Heart right ventricle (tissue), 16 donors: Measurements from ENCODE around the gene REX1BD. TPM values are rescaled to one million over a fixed set of nuclear protein-coding genes. Genes with fewer than 3 reads are reported as not detected.

Experiments used
- ATAC-seq, 8 donors: fragments of 200-7000 bp; cut with Tn5 transposase; one replicate each; pipeline ENCODE4 v1.9.1; 2020; ENCODE audit warnings: mild to moderate bottlenecking in 8 of 8, moderate library complexity in 8 of 8, moderate number of reproducible peaks in 1 of 8
- DNase-seq, 2 donors: peaks; one replicate each; pipeline ENCODE4 v3.0.0-alpha.2; 2020
- H3K27ac ChIP-seq, 10 donors: fragments of 200-600 bp; sonication (generic) in 2 of 10; one replicate each; pipeline versions ENCODE4 v1.5.0 to v1.8.0; 2020 to 2022; ENCODE audit warnings: mild to moderate bottlenecking in 3 of 10
- H3K27me3 ChIP-seq, 7 donors: fragments of 200-600 bp; one replicate each; pipeline ENCODE4 v1.8.0; 2021 to 2022; ENCODE audit warnings: mild to moderate bottlenecking in 2 of 7
- H3K36me3 ChIP-seq, 9 donors: fragments of 200-600 bp; sonication (generic) in 1 of 9; one replicate each; pipeline versions ENCODE4 v1.5.0 to v1.8.0; 2020 to 2022; ENCODE audit warnings: mild to moderate bottlenecking in 2 of 9
- H3K4me1 ChIP-seq, 9 donors: fragments of 200-600 bp; sonication (generic) in 1 of 9; one replicate each; pipeline versions ENCODE4 v1.5.0 to v1.8.0; 2020 to 2022; ENCODE audit warnings: mild to moderate bottlenecking in 4 of 9
- H3K4me3 ChIP-seq, 10 donors: fragments of 200-600 bp; sonication (generic) in 2 of 10; one replicate each; pipeline versions ENCODE4 v1.5.0 to v1.8.0; 2020 to 2022; ENCODE audit warnings: mild to moderate bottlenecking in 7 of 10, moderate library complexity in 2 of 10
- H3K9me3 ChIP-seq, 11 donors: fragments of 200-600 bp in 10 of 11; sonication (generic) in 2 of 11; one replicate each; pipeline versions ENCODE4 v1.5.0 to v1.8.0; 2013 to 2022; ENCODE audit warnings: mild to moderate bottlenecking in 2 of 11, control low read depth in 1 of 11, moderate library complexity in 1 of 11
- CTCF ChIP-seq, 9 donors: fragments of 200-600 bp; sonication (generic) in 2 of 9; IDR thresholded peaks; one replicate each; pipeline versions ENCODE4 v1.5.0 to v1.8.0; 2021 to 2022; ENCODE audit warnings: antibody characterized with exemption in 9 of 9, mild to moderate bottlenecking in 5 of 9, moderate library complexity in 1 of 9
- WGBS, 2 donors: extraction: QIAGEN DNeasy Blood & Tissue Kit; methylation state at CpG; one replicate each; pipeline ENCODE4 v1.1.7; 2013; ENCODE audit warnings: inconsistent platforms in 1 of 2; 5-methylcytosine and 5-hydroxymethylcytosine counted together
- intact Hi-C, 10 donors: fragments of 100-400 bp; cut with DNase I; formaldehyde crosslinking; loops; one replicate each; pipeline versions ENCODE4 v1.11.1 to v1.14.2; 2022
- polyA plus RNA-seq, 2 donors: library from polyadenylated mRNA; stranded (reverse); fragments of 200-250 nt; gene quantifications; one replicate each; pipeline ENCODE4 v1.2.3, GENCODE V29; 2013
- total RNA-seq, 10 donors: library from RNA; stranded (reverse); fragmentation: NEBNext Ultra II Directional in 3 of 10; extraction: Animal tissue kit (Norgen Biotek cat#: 25700) in 3 of 10; gene quantifications; one replicate each; pipeline versions ENCODE4 v1.2.1 to v1.2.4, GENCODE V29; 2021 to 2023
- donor health status: Arrhythmogenic right ventricular cardiomyopathy.
- donor health status: ischemic (EF 13 %, LVEDD 7.1; RV severe dilation, severe dysfunction).
- donor health status: healthy with polysubstance abuse.
- donor health status: DM: no; HTN: yes; CAD: no.
- donor health status: DM: no; HTN: no; CAD: no.
- donor health status: ischemic (EF 25% LVEDD 6.9; RV normal size, moderate dysfunction).
- donor health status: ischemic (EF 25% LVEDD 5.7; RV mildly dilated, moderate dysfunction).
- donor health status: healthy.
- donor health status: DM: yes; HTN: yes; CAD: no.
- donor health status: Ischemic cardiomyopathy.
- donor health status: ischemic (EF 35%, LVEDD 5.7; RV mildly dilated, moderate dysfunction).
- donor health status: nonischemic (EF 11% LVEDD 7.7; RV severe dilation, severe dysfunction).
- donor health status: DM: yes; HTN: yes; CAD: no.
- donor health status: PGD.
- donor health status: ischemic (EF 29% LVEDD 5.4; RV normal size, mild dysfunction).
- donor health status: nonischemic (EF 23%, LVEDD 6.1; RV moderate dilation, normal function).

REX1BD gene
- total and polyA plus RNA-seq, 12 donors, result 58.5 to 107 (median 68.7) TPM

DNA sequence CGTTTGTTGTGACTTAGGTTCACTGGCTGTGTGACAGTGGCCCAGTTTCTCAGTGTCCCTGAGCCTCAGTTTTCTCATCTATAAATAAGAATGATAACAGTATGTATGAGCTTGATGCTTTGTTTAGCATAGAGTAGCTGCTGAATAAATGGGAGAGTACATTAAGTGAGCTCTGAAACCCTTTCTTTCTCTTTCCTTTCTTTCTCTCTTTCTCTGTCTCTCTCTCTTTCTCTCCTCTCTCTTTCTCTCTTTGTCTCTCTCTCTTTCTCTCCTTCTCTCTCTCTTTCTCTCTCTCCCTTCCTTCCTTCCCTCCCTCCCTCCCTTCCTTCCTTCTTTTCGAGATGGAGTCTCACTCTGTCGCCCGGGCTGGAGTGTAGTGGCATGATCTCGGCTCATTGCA lies 28.9 kb upstream of the REX1BD start:
- Histone ChIP-seq H3K9me3 (no peaks in the 10 kb centered on the region), H3K4me1 (peaks cover 4 to 46% (median 28%) of the 10 kb centered on the region in 9 donors), H3K27me3 (no peaks in the 10 kb centered on the region), H3K27ac (peak overlapping the region in 2 of 10 donors; percentile 31 to 56), H3K36me3 (peaks cover 0 to 39% (median 10%) of the 10 kb centered on the region in 9 donors), H3K4me3 (no peak overlapping the region)
- no peak for ATAC-seq
- 57 to 62% methylated on average over 5 of the region's 5 CpGs for WGBS, 2 donors
- TF ChIP-seq CTCF (IDR thresholded peaks at IDR 0.05), result no peak
- no peak for DNase-seq
- intact Hi-C loops, result loop anchor here in 5 of 10 donors (5.0 to 10.0 kb wide), 5 partner anchors 37 to 115 kb away; partner anchors contain the start of gene ELL (in 3 of the 5)

DNA sequence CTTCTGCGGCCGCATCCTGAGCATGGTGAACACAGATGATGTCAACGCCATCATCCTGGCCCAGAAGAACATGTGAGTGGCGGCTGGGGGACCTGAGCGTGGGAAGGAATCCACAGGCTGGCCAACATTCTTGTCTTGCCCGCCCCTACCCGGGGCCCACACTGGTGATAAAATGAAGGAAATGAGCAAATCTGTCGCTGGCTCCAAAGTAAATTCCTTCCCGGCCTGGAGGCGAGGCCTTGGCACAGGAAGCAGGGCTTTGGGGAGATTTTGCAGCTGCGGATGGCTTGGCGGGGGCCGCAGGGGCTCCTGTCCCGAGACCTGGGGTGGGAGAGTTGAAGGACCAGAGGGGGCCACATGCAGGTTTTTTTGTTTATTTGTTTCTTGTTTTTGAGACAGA lies 26.5 kb upstream of the REX1BD start:
- peaks cover 0 to 63% (median 34%) of the 10 kb centered on the region in 9 donors for H3K36me3 ChIP-seq
- no peak overlapping the region for H3K4me3 ChIP-seq
- ATAC-seq, result peak in 7 of 8 donors; percentile 3 to 56 (median 44)

DNA sequence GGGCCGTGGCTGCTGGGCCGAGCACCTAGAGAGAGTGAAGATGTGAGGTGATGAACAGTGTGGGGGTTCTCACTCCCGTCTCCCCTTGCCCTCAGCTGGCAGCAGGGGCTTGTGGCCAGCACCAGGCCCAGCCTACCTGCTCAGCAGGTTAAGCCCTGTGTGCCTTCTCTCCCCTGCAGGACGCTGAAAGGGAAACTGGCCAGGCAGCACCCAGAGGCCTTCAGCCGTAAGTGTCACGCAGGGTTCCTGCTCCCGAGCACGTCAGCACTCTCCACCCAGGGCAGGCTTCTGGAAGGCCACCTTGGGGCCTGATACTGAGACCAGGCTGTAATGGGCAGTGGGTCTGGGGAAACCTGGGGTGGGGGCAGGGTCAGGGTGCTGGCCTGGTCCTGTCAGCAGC lies 21.6 kb upstream of the REX1BD start:
- DNase-seq (no peak), ATAC-seq (no peak)
- Histone ChIP-seq H3K27ac (no peak overlapping the region), H3K27me3 (no peaks in the 10 kb centered on the region), H3K4me3 (no peak overlapping the region), H3K4me1 (peaks cover 0 to 15% (median 8%) of the 10 kb centered on the region in 9 donors), H3K9me3 (no peaks in the 10 kb centered on the region), H3K36me3 (peaks cover 0 to 80% (median 47%) of the 10 kb centered on the region in 9 donors)
- TF ChIP-seq CTCF (IDR thresholded peaks at IDR 0.05), result no peak
- 95 to 97% methylated on average over 8 of the region's 8 CpGs for WGBS, 2 donors
- intact Hi-C loops, result loop anchor here in 2 of 10 donors (10.0 kb wide), 2 partner anchors 102 to 122 kb away; no protein-coding TSS in a partner anchor

More for the DNA sequence above, 26.5 kb upstream of the REX1BD start:
- Histone ChIP-seq H3K27ac (peak overlapping the region in 9 of 10 donors; percentile 42 to 89 (median 79)), H3K27me3 (no peaks in the 10 kb centered on the region), H3K4me1 (peaks cover 4 to 44% (median 28%) of the 10 kb centered on the region in 9 donors), H3K9me3 (no peaks in the 10 kb centered on the region)
- intact Hi-C loops, result loop anchor here in 3 of 10 donors (5.0 to 10.0 kb wide), 3 partner anchors 97 to 117 kb away; no protein-coding TSS in a partner anchor
- TF ChIP-seq CTCF (IDR thresholded peaks at IDR 0.05), result no peak
- DNase-seq, result peak; percentile 40 to 64
- WGBS, 2 donors, result 41 to 48% methylated on average over 14 of the region's 14 CpGs

DNA sequence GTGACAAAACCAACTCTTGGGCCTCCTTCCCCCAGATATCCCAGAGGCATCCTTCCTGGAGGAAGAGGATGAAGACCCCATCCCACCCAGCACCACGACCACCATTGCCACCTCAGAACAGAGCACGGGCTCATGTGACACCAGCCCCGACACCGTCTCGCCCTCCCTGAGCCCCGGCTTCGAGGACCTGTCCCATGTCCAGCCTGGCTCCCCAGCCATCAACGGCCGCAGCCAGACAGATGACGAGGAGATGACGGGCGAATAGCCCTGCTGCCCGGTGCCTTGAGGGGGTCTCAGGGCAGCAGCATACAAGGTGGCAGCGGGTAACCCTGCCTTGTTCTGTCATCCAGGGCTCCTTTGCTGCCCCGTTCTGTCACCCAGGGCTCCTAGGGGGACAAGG lies 20.2 kb upstream of the REX1BD start:
- peaks cover 9 to 21% (median 17%) of the 10 kb centered on the region in 9 donors for H3K4me1 ChIP-seq
- DNase-seq, result no peak
- H3K4me3 ChIP-seq, result no peak overlapping the region
- intact Hi-C loops, result loop anchor here in 2 of 10 donors (10.0 kb wide), 2 partner anchors 104 to 124 kb away; no protein-coding TSS in a partner anchor
- no peak overlapping the region for H3K27ac ChIP-seq
- ATAC-seq, result no peak
- WGBS, 2 donors, result 88 to 90% methylated on average over 15 of the region's 15 CpGs
- peaks cover 0 to 70% (median 47%) of the 10 kb centered on the region in 9 donors for H3K36me3 ChIP-seq
- no peaks in the 10 kb centered on the region for H3K27me3 ChIP-seq
- H3K9me3 ChIP-seq, result no peaks in the 10 kb centered on the region
- no peak for TF ChIP-seq CTCF (IDR thresholded peaks at IDR 0.05)
